GM23248 (cell line): ENCODE data around the gene TMEM182.

Source experiments
- EZH2 ChIP-seq: fragments of 200-600 bp; sonication (generic); IDR thresholded peaks from 2 replicates; pipeline ENCODE4 v1.6.1; 2018; ENCODE audit warnings: antibody characterized with exemption, mild to moderate bottlenecking; ENCODE audit not compliant: insufficient read depth, poor library complexity, severe bottlenecking
- EZH2phosphoT487 ChIP-seq: fragments of 200-600 bp; sonication (generic); IDR thresholded peaks from 2 replicates; pipeline ENCODE4 v1.6.1; 2018; ENCODE audit warnings: antibody characterized with exemption, moderate library complexity, mild to moderate bottlenecking, low read depth; ENCODE audit not compliant: insufficient read depth

DNA sequence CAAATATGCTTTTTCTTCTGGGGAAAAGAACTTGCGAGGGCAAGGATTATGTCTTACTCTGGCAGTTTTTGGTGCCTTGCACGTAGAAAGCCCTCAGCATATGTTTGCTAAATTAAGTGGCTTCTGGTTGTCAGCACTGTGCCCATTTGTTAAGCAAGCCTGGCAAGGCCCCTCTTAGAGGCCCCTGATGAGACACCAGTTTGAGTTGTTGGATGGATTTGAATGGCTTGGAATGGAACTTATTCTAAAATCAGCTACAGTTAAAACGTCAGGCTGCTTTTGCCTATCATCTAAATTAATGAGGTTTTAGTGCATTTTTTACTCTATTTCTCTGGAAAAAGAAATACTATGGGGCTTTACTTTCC, 28.2 kb downstream of the TMEM182 start:
- TF ChIP-seq EZH2phosphoT487 (no peak), EZH2 (no peak)
